Gastroesophageal sphincter (tissue), 3 donors: ENCODE data around the gene CNTN6.

Source experiments
- CTCF ChIP-seq, 4 experiments: fragments of 200-600 bp in 2 of 4; fragments of 450-650 bp in 2 of 4; sonication (generic) in 1 of 4; IDR thresholded peaks; one replicate each; pipeline ENCODE4 v1.5.1; 2017 to 2019; ENCODE audit warnings: antibody characterized with exemption in 4 of 4, mild to moderate bottlenecking in 2 of 4, moderate library complexity in 2 of 4
- POLR2A ChIP-seq, 2 donors: fragments of 450-650 bp; IDR thresholded peaks; one replicate each; pipeline ENCODE4 v1.6.1; 2017; ENCODE audit warnings: antibody characterized with exemption in 2 of 2, mild to moderate bottlenecking in 2 of 2, moderate library complexity in 1 of 2
- POLR2AphosphoS5 ChIP-seq: sonication (generic); formaldehyde crosslinking; IDR thresholded peaks from one replicate; pipeline ENCODE4 v1.6.1; 2017; ENCODE audit warnings: antibody characterized with exemption

- TF ChIP-seq POLR2AphosphoS5 = no peak
- no peak for TF ChIP-seq POLR2A (IDR thresholded peaks at IDR 0.05)
- TF ChIP-seq CTCF (IDR thresholded peaks at IDR 0.05) = no peak
These were observed 23.8 kb upstream of the CNTN6 start for GRCh38 chr3:1068985-1069384.
